ENCODE data around the gene TIMM21.

GRCh38 chr18:74153793-74154192 lies 5.5 kb downstream of the TIMM21 start:
- TF ChIP-seq POLR2AphosphoS5 (IDR thresholded peaks at IDR 0.05; ENCODE audit: insufficient read depth in 1 of 2, low read depth in 1 of 2) (no peak), CTCF (IDR thresholded peaks at IDR 0.05) (no peak), POLR2A (IDR thresholded peaks at IDR 0.05) (no peak)

Measured in vagina (tissue), 2 donors.